ENCODE results near the gene PIGT. TPM values are rescaled to one million over a fixed set of nuclear protein-coding genes. Genes with fewer than 3 reads are reported as not detected.

PIGT gene
- total and polyA plus RNA-seq, 9 donors = 30.0 to 172 (median 69.3) TPM

GRCh38 chr20:45394221-45395113 is 21.5 kb upstream of the PIGT start:
- intact Hi-C loops (cut with DNase I) = no loop called here
- H3K9me3 ChIP-seq = no peaks in the 10 kb centered on the region
- 80 to 85% (median 84%) methylated on average over 21 of the region's 21 CpGs for whole genome bisulfite sequencing, 3 donors
- no peak for DNase-seq
- TF ChIP-seq CTCF (IDR thresholded peaks at IDR 0.05) = no peak
- no peak for TF ChIP-seq POLR2A (IDR thresholded peaks at IDR 0.05)
- TF ChIP-seq EP300 (IDR thresholded peaks at IDR 0.05) = no peak
- no peak overlapping the region for H3K4me3 ChIP-seq
- no peak overlapping the region for H3K27ac ChIP-seq
- H3K36me3 ChIP-seq = no peaks in the 10 kb centered on the region
- H3K4me1 ChIP-seq (ENCODE audit: insufficient read depth) = no peaks in the 10 kb centered on the region
- no peaks in the 10 kb centered on the region for H3K27me3 ChIP-seq

- no peak for DNase-seq
- Histone ChIP-seq H3K4me3 (no peak overlapping the region), H3K36me3 (no peaks in the 10 kb centered on the region), H3K27me3 (no peaks in the 10 kb centered on the region), H3K27ac (no peak overlapping the region), H3K9me3 (no peaks in the 10 kb centered on the region), H3K4me1 (ENCODE audit: insufficient read depth) (no peaks in the 10 kb centered on the region)
- TF ChIP-seq EP300 (IDR thresholded peaks at IDR 0.05) = no peak
- no peak for TF ChIP-seq CTCF (IDR thresholded peaks at IDR 0.05)
- no peak for TF ChIP-seq POLR2A (IDR thresholded peaks at IDR 0.05)
- WGBS, 3 donors = 84 to 91% (median 90%) methylated on average over 7 of the region's 7 CpGs
- intact Hi-C loops (cut with DNase I) = no loop called here
These were observed 20.9 kb upstream of the PIGT start for GRCh38 chr20:45395114-45395415.

- Histone ChIP-seq H3K4me3 (no peak overlapping the region), H3K27me3 (no peaks in the 10 kb centered on the region), H3K4me1 (ENCODE audit: insufficient read depth) (no peaks in the 10 kb centered on the region), H3K9me3 (peaks cover 0 to 5% of the 10 kb centered on the region in 2 donors), H3K27ac (no peak overlapping the region), H3K36me3 (no peaks in the 10 kb centered on the region)
- WGBS, 3 donors = 95 to 100% (median 100%) methylated on average over 1 of the region's 1 CpG
- intact Hi-C loops (cut with DNase I) = no loop called here
- no peak for TF ChIP-seq POLR2A (IDR thresholded peaks at IDR 0.05)
- no peak for TF ChIP-seq EP300 (IDR thresholded peaks at IDR 0.05)
- no peak for TF ChIP-seq CTCF (IDR thresholded peaks at IDR 0.05)
- no peak for DNase-seq
These were observed 16.9 kb upstream of the PIGT start for GRCh38 chr20:45399018-45399417.

GRCh38 chr20:45400346-45401031 is 15.5 kb upstream of the PIGT start:
- 94 to 97% (median 94%) methylated on average over 6 of the region's 6 CpGs for WGBS, 3 donors

More at GRCh38 chr20:45400346-45401031, 15.5 kb upstream of the PIGT start:
- TF ChIP-seq POLR2A (IDR thresholded peaks at IDR 0.05) = no peak
- no peak for TF ChIP-seq EP300 (IDR thresholded peaks at IDR 0.05)
- no peak for TF ChIP-seq CTCF (IDR thresholded peaks at IDR 0.05)
- H3K4me3 ChIP-seq = no peak overlapping the region
- no peaks in the 10 kb centered on the region for H3K27me3 ChIP-seq
- H3K9me3 ChIP-seq = peaks cover 0 to 5% of the 10 kb centered on the region in 2 donors
- DNase-seq = no peak
- H3K27ac ChIP-seq = no peak overlapping the region
- no peaks in the 10 kb centered on the region for H3K4me1 ChIP-seq (ENCODE audit: insufficient read depth)
- intact Hi-C loops (cut with DNase I) = no loop called here
- H3K36me3 ChIP-seq = no peaks in the 10 kb centered on the region
